Measurements from ENCODE around the gene NR4A3. TPM values are rescaled to one million over a fixed set of nuclear protein-coding genes. Genes with fewer than 3 reads are reported as not detected.
A peak's percentile ranks its signal among the peaks of the same experiment; 100 is the strongest.
"Not testable (repeated sequence)": the region's sequence is repeated elsewhere in the genome, so short reads cannot be mapped to it uniquely, and the experiment has no call there.

NR4A3 gene
- total RNA-seq, 8 experiments from 2014 or later, result 0.92 to 23.1 (median 1.6) TPM

DNA sequence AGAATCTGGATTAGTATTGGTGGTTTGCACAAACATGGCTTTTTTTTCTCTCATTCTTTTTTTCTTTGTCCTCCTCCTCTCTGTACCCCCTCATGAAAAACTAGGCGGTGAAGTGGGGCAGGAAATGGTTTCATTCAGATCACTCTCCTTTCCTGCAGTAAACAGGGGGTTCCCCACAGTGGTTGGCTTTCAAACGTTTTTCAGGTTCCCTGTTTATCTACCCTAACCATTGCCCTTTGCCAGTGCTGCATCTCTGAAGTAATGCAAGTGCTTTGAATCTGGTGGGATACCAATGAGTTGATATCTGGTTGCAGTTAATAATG, 29.8 kb downstream of the NR4A3 start:
- in situ Hi-C loops (cut with MboI; ENCODE audit: low pct_unique_long_range_greater_than_20kb in 2 of 9, low sequenced_read_pairs in 9 of 9, unreplicated experiment in 9 of 9), result no loop called here
- Histone ChIP-seq H3K4me3 (no peak overlapping the region), H3K4me1 (replicated peaks in 1 of 2) (no peaks in the 10 kb centered on the region), H3K27ac (no peak overlapping the region)
- WGBS, 10 experiments, result 0 to 78% (median 53%) methylated on average over 1 to 2 of the region's 2 CpGs; no CpG with 5 or more reads in 1 of the 10 experiments
- ATAC-seq (replicated peaks in 6 of 8), result no peak

DNA sequence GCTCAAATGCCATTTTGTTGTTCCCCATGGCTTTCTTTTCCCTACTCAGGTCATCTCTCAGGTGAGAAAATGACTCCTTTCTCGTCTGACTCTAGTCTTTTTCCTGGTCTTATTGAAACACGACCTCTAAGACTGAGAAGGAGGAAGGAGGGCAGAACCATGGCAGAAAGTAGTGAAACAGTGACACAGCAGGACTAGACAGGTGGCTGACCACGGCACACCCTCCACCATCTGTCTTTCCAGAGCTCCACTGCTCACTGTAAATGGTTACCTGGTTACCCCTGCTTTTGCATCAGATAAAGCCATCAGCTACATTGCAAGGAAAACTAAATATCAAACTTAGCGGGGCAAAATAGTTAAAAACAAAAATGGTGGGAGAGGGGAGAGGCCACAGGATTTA, 30.9 kb downstream of the NR4A3 start:
- H3K4me1 ChIP-seq (replicated peaks in 1 of 2), result no peaks in the 10 kb centered on the region
- in situ Hi-C loops (cut with MboI; ENCODE audit: low pct_unique_long_range_greater_than_20kb in 2 of 9, low sequenced_read_pairs in 9 of 9, unreplicated experiment in 9 of 9), result no loop called here
- H3K27ac ChIP-seq, result no peak overlapping the region
- no peak for ATAC-seq (replicated peaks in 6 of 8)
- no peak overlapping the region for H3K4me3 ChIP-seq
- WGBS, 10 experiments, result 50 to 100% (median 75%) methylated on average over 1 to 3 of the region's 4 CpGs; no CpG with 5 or more reads in 4 of the 10 experiments

DNA sequence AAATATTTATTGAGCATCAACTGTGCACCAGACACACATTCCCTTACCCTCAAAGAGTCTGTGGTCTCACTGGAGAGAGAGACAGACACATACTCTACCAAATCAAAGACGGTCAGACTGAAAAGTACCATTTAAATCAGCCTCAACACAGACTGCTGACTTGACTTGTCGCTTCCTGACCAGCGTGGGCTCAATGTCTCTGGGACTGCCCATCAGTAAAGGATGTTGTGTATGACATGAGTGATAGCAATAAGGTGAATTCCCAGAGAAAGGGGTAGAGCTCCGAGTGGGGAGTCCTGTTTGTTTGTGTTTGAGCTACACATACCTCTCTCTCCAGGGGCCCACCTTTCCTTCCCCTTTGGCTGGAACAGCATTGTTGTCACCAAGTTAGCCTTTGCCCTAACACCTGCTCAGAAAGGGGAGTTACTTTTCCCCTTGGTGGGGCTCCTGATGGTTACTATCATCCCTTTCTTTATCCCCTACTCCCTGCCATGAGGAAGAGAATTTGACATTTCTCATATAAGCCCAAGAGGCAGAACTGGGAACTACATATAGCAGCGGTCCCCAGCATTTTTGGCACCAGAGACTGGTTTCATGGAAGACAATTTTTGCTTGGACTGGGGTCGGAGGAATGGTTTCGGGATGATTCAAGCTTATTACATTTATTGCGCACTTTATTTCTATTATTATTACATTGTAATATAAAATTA, 33.9 kb downstream of the NR4A3 start:
- no peak overlapping the region for H3K4me3 ChIP-seq
- no peak overlapping the region for H3K27ac ChIP-seq
- 76 to 100% (median 95%) methylated on average over 1 to 8 of the region's 8 CpGs for WGBS, 10 experiments
- no peak for ATAC-seq (replicated peaks in 6 of 8)
- in situ Hi-C loops (cut with MboI; ENCODE audit: low pct_unique_long_range_greater_than_20kb in 2 of 9, low sequenced_read_pairs in 9 of 9, unreplicated experiment in 9 of 9), result no loop called here
- H3K4me1 ChIP-seq (replicated peaks in 1 of 2), result peaks cover 15 to 22% of the 10 kb centered on the region in 2 donors

DNA sequence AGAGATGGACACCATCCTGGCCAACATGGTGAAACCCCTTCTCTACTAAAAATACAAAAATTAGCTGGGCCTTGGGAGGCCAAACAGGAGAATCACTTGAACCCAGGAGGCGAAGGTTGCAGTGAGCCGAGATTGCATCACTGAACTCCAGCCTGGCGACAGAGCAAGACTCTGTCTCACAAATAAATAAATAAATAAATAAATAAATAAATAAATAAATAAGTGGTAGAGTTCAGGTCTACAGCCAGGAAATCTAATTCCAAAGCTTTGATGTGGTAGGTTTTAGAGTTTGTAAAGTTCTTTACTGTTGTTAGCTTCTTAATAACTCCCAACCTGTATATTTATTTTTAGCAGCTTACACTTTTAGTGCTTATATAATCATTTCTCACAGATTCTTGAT, 35.9 kb downstream of the NR4A3 start:
- 80 to 100% (median 98%) methylated on average over 1 to 3 of the region's 3 CpGs; no CpG with 5 or more reads in 4 of the 10 experiments for whole genome bisulfite sequencing, 10 experiments
- H3K27ac ChIP-seq; H3K4me3 ChIP-seq; ATAC-seq (replicated peaks in 6 of 8); in situ Hi-C loops (cut with MboI; ENCODE audit: low pct_unique_long_range_greater_than_20kb in 2 of 9, low sequenced_read_pairs in 9 of 9, unreplicated experiment in 9 of 9): not testable (repeated sequence)
- H3K4me1 ChIP-seq (replicated peaks in 1 of 2), result peaks cover 15 to 22% of the 10 kb centered on the region in 2 donors

DNA sequence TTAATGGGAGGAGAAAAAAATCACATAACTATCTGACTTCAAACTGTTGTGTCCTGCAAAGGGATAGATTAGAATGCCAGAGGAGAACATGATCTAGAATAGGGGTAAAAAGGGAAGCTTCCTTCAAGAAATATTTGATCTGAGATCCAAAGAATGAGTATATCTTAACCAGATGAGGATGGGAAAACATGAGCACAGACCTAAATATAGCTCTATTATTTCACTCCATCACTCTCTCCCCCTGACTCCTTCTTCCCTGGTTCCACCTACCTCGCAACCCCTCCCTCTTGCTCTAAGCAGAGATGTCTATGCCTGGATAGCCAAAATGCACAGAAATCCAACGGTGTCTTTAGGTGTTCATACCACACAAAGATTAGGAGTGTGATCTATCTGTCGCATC, 36.4 kb downstream of the NR4A3 start:
- no peak for ATAC-seq (replicated peaks in 6 of 8)
- 79 to 100% (median 96%) methylated on average over 1 to 3 of the region's 3 CpGs; no CpG with 5 or more reads in 2 of the 10 experiments for WGBS, 10 experiments
- in situ Hi-C loops (cut with MboI; ENCODE audit: low pct_unique_long_range_greater_than_20kb in 2 of 9, low sequenced_read_pairs in 9 of 9, unreplicated experiment in 9 of 9), result no loop called here
- H3K4me3 ChIP-seq, result no peak overlapping the region
- peaks cover 18 to 22% of the 10 kb centered on the region in 2 donors for H3K4me1 ChIP-seq (replicated peaks in 1 of 2)
- no peak overlapping the region for H3K27ac ChIP-seq

DNA sequence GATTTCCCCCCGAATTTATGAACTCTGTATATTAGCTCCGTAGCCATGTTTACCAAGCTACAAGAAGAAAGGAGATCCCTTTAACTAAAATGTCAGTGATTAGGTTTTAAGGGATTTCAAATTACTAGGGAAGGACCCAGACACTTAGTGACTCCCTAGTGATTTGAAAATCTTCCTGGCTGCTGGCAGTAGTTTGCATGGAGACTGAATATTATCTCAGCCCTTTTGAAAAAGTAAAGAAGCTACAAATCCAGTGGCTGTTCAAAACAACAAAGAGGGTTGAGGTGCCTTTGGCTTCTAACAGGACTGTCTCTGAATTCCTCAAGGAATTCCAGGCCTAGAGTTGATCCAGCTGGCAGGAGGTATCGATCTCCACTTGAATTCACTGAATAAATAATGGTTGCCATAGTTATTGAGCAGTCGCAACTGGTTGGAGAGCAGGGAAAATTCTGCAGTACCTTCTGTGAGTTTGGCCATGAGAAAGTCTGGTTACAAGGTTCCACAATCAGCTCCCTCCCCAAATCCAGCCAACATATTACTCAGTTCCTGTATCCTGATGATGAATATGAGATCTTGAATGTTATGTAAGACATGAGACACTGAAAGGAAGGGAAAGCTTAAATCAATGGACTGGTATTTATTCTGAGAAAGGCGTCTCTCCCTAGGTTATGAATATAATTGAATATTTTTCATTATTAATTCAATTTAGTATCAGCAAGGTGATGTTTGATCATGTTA, 37.7 kb downstream of the NR4A3 start:
- Histone ChIP-seq H3K4me1 (replicated peaks in 1 of 2) (peaks cover 18 to 22% of the 10 kb centered on the region in 2 donors), H3K4me3 (no peak overlapping the region), H3K27ac (peak overlapping the region in 1 of 2 donors; percentile 61)
- 18 to 88% (median 60%) methylated on average over 1 to 5 of the region's 5 CpGs for WGBS, 10 experiments
- in situ Hi-C loops (cut with MboI; ENCODE audit: low pct_unique_long_range_greater_than_20kb in 2 of 9, low sequenced_read_pairs in 9 of 9, unreplicated experiment in 9 of 9), result no loop called here
- ATAC-seq (replicated peaks in 6 of 8), result peak in 5 of 8 experiments; percentile 51 to 90 (median 58)

DNA sequence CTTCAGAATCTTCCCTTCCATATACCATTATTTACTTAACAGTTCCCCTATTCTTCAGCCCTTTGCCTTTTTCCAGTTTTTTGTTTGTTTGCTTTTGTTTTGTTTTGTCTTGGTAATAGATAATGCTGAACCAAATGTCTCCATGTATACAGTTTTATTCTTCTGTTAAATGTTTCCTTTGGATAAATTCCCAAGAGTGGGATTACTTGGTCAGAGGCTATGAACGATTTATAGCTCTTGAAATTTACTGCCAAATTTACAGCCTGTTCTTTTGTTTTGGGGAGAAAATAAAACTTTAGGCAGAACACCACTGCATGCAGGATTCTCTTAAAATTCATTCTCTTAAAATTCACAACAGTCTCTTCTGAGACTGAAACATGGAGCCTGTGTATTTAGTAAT, 38.6 kb downstream of the NR4A3 start:
- Histone ChIP-seq H3K4me3 (no peak overlapping the region), H3K4me1 (replicated peaks in 1 of 2) (peaks cover 18 to 22% of the 10 kb centered on the region in 2 donors), H3K27ac (no peak overlapping the region)
- WGBS, 10 experiments, result 0 to 88% (median 66%) methylated on average over 1 of the region's 1 CpG
- in situ Hi-C loops (cut with MboI; ENCODE audit: low pct_unique_long_range_greater_than_20kb in 2 of 9, low sequenced_read_pairs in 9 of 9, unreplicated experiment in 9 of 9), result no loop called here
- no peak for ATAC-seq (replicated peaks in 6 of 8)

DNA sequence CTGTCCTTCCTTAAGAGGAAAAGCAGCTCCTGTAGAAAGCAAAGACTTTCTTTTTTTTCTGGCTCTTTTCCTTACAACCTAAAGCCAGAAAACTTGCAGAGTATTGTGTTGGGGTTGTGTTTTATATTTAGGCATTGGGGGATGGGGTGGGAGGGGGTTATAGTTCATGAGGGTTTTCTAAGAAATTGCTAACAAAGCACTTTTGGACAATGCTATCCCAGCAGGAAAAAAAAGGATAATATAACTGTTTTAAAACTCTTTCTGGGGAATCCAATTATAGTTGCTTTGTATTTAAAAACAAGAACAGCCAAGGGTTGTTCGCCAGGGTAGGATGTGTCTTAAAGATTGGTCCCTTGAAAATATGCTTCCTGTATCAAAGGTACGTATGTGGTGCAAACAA, 42.3 kb downstream of the NR4A3 start:
- no peak for ATAC-seq (replicated peaks in 6 of 8)
- WGBS, 10 experiments, result 62 to 96% (median 82%) methylated on average over 1 to 2 of the region's 2 CpGs
- Histone ChIP-seq H3K4me3 (no peak overlapping the region), H3K4me1 (replicated peaks in 1 of 2) (peaks cover 17 to 18% of the 10 kb centered on the region in 2 donors), H3K27ac (no peak overlapping the region)
- in situ Hi-C loops (cut with MboI; ENCODE audit: low pct_unique_long_range_greater_than_20kb in 2 of 9, low sequenced_read_pairs in 9 of 9, unreplicated experiment in 9 of 9), result no loop called here

DNA sequence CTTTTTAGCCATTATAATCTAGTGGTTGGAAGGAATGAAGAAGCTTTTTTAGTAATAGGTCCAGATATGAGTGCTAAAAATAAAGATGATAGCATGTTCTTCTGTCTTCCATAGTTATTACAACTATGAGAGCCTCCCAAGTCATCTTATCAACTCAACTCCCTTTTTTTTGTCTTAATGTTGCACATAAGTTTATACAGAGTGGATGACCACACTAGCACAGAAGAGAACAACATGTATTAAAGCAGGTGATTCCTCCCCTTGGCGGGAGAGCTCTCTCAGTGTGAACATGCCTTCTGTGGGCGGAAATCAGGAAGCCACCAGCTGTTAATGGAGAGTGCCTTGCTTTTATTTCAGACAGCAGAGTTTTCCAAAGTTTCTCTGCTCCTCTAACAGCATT, 44.7 kb downstream of the NR4A3 start:
- in situ Hi-C loops (cut with MboI; ENCODE audit: low pct_unique_long_range_greater_than_20kb in 2 of 9, low sequenced_read_pairs in 9 of 9, unreplicated experiment in 9 of 9), result no loop called here
- WGBS, 10 experiments, result 53 to 83% (median 69%) methylated on average over 1 to 2 of the region's 2 CpGs; no CpG with 5 or more reads in 3 of the 10 experiments
- peaks cover 0 to 3% of the 10 kb centered on the region in 2 donors for H3K4me1 ChIP-seq (replicated peaks in 1 of 2)
- no peak for ATAC-seq (replicated peaks in 6 of 8)
- no peak overlapping the region for H3K4me3 ChIP-seq
- no peak overlapping the region for H3K27ac ChIP-seq

DNA sequence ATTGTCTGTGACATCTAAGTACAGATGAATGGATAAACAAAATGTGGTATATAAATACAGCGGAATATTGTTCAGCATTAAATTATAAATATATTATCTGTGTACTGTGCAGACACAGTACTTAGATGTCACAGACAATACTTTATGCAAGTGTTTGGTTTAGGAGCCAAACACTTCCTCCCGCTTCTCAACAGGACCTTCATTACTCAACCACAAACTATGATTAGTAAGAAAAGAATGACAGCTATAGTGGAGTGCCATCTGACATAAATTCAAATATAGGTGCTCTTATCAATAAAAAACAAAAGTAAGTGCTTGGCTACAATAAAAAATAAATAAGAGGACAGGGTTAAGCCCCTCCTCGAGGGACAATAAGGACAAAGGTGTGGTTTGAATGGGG, 45.9 kb downstream of the NR4A3 start:
- in situ Hi-C loops (cut with MboI; ENCODE audit: low pct_unique_long_range_greater_than_20kb in 2 of 9, low sequenced_read_pairs in 9 of 9, unreplicated experiment in 9 of 9), result no loop called here
- no peak overlapping the region for H3K4me3 ChIP-seq
- H3K4me1 ChIP-seq (replicated peaks in 1 of 2), result peaks cover 0 to 3% of the 10 kb centered on the region in 2 donors
- WGBS, 10 experiments, result 27 to 89% (median 58%) methylated on average over 1 to 3 of the region's 3 CpGs; no CpG with 5 or more reads in 1 of the 10 experiments
- no peak overlapping the region for H3K27ac ChIP-seq
- no peak for ATAC-seq (replicated peaks in 6 of 8)

DNA sequence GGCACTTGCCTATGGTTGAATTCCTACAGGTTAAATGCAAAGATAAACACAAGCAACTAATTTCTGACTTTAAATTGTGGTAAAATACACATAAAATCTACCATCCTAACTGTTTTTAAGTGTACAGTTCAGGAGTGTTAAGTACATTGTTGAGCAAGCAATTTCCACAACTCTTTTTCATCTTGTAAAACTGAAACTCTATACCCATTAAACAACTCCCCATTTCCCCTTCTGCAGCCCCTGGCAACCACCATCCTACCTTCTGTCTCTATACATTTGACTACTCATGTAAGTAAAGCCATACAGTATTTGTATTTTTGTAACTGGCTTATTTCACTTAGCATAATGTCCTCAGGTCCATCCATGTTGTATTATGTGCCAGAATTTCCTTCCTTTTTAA, 46.3 kb downstream of the NR4A3 start:
- in situ Hi-C loops (cut with MboI; ENCODE audit: low pct_unique_long_range_greater_than_20kb in 2 of 9, low sequenced_read_pairs in 9 of 9, unreplicated experiment in 9 of 9), result no loop called here
- Histone ChIP-seq H3K27ac (no peak overlapping the region), H3K4me1 (replicated peaks in 1 of 2) (peaks cover 0 to under 1% of the 10 kb centered on the region in 2 donors), H3K4me3 (no peak overlapping the region)
- ATAC-seq (replicated peaks in 6 of 8), result no peak

DNA sequence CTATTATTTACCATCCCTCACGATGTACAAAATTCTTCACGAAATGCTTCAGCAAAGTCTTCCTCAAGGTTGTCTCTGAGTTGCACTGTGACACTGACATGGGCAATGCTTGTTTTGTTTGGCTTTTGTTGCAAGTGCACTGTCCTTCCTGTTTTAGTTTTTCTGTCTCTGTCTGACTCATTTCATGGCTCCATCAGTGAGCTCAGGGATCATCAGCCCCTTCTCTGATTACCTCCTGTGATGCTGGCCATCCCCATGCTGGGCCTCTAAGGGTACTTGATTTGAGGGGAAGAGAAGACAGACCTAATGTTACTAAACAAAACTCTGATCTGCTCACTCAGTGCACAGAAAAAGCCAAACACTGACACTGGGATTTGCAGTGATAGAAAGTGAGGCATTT, 47.2 kb downstream of the NR4A3 start:
- 0 to 100% (median 82%) methylated on average over 1 to 2 of the region's 2 CpGs; no CpG with 5 or more reads in 2 of the 10 experiments for WGBS, 10 experiments
- no peak for ATAC-seq (replicated peaks in 6 of 8)
- Histone ChIP-seq H3K27ac (no peak overlapping the region), H3K4me1 (replicated peaks in 1 of 2) (no peaks in the 10 kb centered on the region), H3K4me3 (no peak overlapping the region)
- in situ Hi-C loops (cut with MboI; ENCODE audit: low pct_unique_long_range_greater_than_20kb in 2 of 9, low sequenced_read_pairs in 9 of 9, unreplicated experiment in 9 of 9), result no loop called here

DNA sequence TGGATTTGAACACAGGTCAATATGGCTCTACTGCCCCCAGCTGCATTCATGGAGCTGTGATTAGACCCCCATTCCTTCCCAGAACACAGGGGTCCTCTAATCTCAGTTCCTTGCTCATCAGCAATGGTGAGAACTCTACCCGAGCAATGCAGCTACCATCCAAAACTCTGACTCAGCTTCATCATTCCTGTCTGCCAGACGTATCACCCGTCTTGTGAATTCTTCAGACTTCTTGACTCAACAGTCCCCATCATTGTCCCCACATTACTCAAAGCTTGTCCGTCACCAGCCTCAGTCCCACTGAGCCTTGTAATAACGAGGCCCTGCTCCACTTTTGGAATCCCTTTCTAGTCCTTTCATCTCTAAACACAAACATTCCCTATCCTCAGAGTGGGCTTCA, 48.4 kb downstream of the NR4A3 start:
- Histone ChIP-seq H3K4me3 (no peak overlapping the region), H3K27ac (no peak overlapping the region), H3K4me1 (replicated peaks in 1 of 2) (no peaks in the 10 kb centered on the region)
- no peak for ATAC-seq (replicated peaks in 6 of 8)
- in situ Hi-C loops (cut with MboI; ENCODE audit: low pct_unique_long_range_greater_than_20kb in 2 of 9, low sequenced_read_pairs in 9 of 9, unreplicated experiment in 9 of 9), result no loop called here
- WGBS, 10 experiments, result 0 to 100% (median 84%) methylated on average over 1 to 5 of the region's 5 CpGs; no CpG with 5 or more reads in 2 of the 10 experiments
